GM12891 (cell line): Measurements from ENCODE around the gene GAN.

Source experiments
- PAX5 ChIP-seq: IDR thresholded peaks from 2 replicates; pipeline ENCODE4 v1.6.1; 2011; ENCODE audit warnings: low read length, moderate library complexity, mild to moderate bottlenecking; ENCODE audit not compliant: insufficient read depth, severe bottlenecking
- POLR2A ChIP-seq: IDR thresholded peaks from 2 replicates; pipeline ENCODE4 v1.6.1; 2011; ENCODE audit warnings: low read depth, low read length, control low read depth
- POLR2AphosphoS5 ChIP-seq: IDR thresholded peaks from 2 replicates; pipeline ENCODE4 v1.6.1; 2011; ENCODE audit warnings: low read depth, low read length, control low read depth
- POU2F2 ChIP-seq: IDR thresholded peaks from 2 replicates; pipeline ENCODE4 v1.6.1; 2011; ENCODE audit warnings: low read depth, mild to moderate bottlenecking, control low read depth, low read length, moderate library complexity
- SPI1 ChIP-seq: IDR thresholded peaks from 2 replicates; pipeline ENCODE4 v1.6.1; 2011; ENCODE audit warnings: low read depth, low read length, control low read depth
- TAF1 ChIP-seq: IDR thresholded peaks from 2 replicates; pipeline ENCODE4 v1.6.1; 2011; ENCODE audit warnings: low read depth, low read length, control low read depth

GRCh38 chr16:81310045-81310644 lies 4.6 kb upstream of the GAN start:
- TF ChIP-seq POU2F2 (no peak), POLR2AphosphoS5 (no peak), POLR2A (no peak), TAF1 (no peak), PAX5 (no peak), SPI1 (no peak)
